HG03354 (cell line): Measurements from ENCODE around the gene MAPKBP1.

Experiments
- ATAC-seq: cut with Tn5 transposase; IDR thresholded peaks from one replicate; pipeline ENCODE4 v1.9.1; 2021; ENCODE audit warnings: mild to moderate bottlenecking; ENCODE audit not compliant: unreplicated experiment, poor library complexity, severe bottlenecking

The MAPKBP1 gene

DNA sequence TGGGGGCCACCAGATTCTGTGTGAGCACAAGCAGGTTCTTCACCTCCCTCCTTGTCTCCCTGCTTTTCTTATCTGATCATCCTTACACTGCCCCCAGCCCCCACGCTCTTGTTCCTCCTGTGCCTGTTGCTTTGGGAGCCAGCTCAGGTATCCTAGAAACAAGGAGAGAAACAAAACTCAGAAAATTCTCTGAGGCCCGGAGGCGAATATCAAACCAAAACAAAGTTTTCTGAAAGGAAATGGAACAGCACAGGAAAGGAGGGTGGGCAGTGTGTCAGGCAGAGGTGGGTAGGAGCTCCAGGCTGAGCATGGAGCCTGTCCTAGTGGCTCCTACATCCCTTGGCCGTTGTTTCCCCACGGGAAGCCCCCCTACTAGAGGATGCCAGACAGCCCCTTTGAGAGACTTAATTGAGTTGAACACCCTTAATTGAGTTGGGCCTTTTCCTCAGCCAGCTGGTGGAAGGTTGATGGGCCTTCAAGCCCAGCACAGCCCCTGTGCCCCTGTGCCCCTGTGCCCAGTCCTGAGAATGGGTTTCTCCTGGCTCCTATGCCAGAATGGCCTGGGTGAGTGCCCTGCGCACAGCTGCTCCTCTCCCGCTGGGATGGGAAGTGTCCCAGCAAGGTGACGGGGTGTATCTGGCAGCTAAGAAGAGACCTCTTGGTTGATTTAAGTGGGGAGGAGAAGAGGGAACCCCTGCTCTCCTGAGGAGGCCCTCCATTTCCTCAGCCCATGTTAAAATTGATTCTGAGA lies 30.8 kb downstream of the MAPKBP1 start:
- no peak for ATAC-seq

DNA sequence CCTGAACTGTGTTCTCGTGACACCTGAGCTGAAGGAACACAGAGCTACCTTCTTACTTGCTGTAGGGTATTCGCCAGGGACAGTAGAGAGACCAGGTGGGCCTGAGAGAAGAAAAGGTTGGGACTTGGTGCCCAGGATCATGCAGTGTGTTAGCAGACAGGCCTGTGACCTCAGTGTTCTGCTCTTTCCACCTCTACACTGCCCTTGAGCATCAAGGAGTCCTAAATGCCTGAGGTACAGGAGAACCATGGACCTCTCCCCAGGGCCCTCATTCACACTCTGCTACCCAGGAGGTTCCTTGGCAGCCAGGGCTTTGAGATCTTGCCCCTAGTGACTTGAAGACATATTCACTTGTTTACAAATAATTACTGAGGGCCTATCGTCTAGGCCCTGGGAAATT lies 31.4 kb downstream of the MAPKBP1 start:
- ATAC-seq, result no peak

GRCh38 chr15:41806291-41807181 lies 32.3 kb downstream of the MAPKBP1 start:
- ATAC-seq, result no peak

GRCh38 chr15:41809121-41809520 lies 34.8 kb downstream of the MAPKBP1 start:
- ATAC-seq, result no peak

DNA sequence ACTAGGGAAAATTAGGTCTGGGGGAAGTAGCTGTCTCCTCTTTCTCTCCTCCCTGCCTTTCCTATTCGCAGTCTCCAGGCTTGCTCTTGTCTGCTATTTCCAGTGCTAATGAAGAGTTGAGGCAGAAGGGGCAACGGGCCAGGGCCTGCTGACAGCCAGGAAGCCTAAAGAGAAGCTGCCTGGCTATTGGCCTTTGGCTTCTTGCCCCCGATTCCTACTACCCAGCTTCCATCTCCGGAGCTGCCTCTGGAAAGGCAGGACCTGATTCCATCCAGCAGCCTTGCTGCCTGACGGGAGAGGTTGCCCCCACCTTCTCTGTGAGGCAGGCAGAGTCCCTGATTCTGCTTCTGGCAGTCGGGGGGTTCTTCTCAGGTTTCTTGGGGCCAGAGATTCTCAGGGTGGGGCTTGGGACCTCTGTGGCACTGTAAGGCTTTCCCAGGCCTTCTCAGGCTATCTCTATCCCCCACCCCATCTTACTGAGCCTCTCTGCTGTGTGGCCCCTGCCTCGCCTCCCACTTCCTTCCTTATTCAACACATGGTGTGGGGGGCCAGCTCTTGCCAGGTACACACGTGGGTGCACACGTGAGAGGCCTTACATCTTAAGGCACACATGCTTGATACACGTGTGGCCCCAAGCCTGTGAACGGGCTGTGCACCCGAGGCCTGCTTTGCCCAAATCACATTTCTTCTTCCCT lies 35.4 kb downstream of the MAPKBP1 start:
- no peak for ATAC-seq

GRCh38 chr15:41810651-41811431 lies 36.6 kb downstream of the MAPKBP1 start:
- ATAC-seq, result no peak

DNA sequence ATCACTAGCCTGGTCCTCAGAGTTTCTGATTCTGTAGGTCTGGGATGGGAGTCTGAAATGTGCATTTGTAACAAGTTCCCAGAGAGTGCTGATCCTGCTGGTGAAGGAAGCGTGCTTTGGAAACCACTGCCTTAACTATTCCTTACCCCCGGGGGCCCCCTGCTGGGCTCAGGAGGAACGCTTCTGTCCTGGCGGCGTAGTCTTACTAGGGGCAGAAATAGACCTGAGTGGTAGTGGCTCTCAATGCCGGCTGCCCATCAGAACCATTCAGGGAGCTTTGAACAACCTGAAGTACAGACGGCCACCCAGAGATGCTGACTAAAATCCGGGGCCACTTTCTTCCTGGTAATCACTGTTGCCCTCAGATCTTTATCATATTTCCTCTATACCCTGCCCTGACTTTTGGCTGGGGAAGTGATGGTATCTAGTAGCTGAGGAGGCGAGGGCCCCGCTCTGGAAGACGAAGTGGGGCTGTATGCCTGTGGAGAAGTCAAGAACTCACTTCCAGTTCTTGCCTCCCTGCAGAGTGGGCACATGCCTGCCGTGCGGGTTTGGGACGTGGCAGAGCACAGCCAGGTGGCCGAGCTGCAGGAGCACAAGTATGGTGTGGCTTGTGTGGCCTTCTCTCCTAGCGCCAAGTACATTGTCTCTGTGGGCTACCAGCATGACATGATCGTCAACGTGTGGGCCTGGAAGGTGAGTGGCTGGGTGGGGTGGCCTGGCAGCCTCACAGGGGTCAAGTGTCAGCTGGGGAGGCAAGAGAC lies 37.3 kb downstream of the MAPKBP1 start:
- no peak for ATAC-seq

- ATAC-seq, result no peak
These were observed 38.6 kb downstream of the MAPKBP1 start for GRCh38 chr15:41812820-41813375.

GRCh38 chr15:41813426-41813825 lies 39.1 kb downstream of the MAPKBP1 start:
- ATAC-seq, result no peak

GRCh38 chr15:41814534-41814933 lies 40.2 kb downstream of the MAPKBP1 start:
- ATAC-seq, result no peak

- ATAC-seq, result no peak
These were observed 42.5 kb downstream of the MAPKBP1 start for GRCh38 chr15:41816788-41817187.

DNA sequence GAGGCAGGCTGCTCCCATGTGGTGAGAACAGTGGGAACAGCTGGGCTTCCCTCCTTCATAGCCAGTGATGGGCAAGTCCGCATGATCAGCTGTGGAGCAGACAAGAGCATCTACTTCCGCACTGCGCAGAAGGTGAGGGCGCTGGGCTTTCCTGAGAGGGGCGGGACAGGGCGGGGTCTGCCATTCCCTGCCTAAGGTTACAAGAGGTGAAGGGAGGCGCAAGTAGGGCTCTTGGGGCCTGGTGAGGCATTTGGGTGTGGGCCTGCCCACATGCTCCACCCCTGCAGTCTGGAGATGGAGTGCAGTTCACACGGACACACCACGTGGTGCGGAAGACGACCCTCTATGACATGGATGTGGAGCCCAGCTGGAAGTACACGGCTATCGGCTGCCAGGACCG lies 43.0 kb downstream of the MAPKBP1 start:
- ATAC-seq, result no peak

- ATAC-seq, result no peak
These were observed 43.5 kb downstream of the MAPKBP1 start for GRCh38 chr15:41817781-41818180.

DNA sequence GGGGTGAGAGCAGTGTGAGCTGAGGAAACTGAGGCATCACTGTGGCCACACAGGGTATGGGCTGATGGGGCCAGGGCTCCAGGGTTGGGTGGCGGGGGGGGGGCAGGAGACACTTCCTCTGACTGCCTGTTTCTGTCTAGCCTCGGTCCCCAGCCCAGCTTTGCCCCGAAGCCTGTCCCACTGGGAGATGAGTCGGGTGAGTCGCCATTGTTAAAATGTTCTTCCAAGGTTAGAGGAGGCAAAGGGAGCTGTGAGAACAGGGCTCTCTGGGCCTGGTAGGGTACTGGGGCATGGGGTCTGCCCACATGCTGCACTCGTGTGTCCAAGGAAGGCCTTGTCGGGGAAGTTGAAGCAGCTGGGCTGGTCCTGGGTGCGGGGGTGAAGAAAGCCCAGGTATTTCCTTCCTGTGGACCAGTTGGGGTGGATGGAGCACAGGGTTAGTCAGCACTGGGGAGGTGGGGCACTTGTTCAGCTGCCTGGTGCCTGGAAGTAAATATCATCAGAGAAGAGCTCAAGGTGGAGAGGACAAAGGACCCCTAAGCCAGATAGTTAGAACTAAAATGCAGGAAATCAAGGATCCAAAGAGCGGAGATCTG lies 45.3 kb downstream of the MAPKBP1 start:
- no peak for ATAC-seq

DNA sequence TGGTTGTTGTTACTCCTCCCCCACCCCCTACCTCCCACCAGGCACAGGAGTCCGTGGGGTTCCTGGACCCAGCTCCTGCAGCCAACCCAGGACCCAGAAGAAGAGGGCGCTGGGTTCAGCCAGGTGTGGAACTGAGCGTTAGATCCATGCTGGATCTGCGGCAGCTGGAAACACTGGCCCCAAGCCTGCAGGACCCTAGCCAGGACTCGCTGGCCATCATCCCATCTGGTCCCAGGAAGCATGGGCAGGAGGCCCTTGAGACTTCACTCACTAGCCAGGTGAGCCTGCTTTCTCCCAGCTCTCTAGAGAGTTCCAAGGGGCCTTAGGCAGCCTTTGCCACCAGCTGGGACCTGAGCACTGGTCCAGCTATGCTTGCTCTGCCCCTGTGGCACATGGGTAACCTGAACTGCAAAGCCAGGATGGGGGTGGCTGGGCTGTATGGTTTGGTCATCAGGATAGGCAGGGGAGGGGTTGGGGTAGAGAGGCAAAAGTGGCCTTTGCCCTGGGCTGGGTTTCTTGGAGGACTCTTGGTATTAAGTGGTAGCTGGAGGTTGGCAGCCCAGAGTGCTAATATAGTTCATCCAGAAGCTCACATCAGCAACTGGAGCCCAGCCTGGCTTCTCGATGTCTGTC lies 46.6 kb downstream of the MAPKBP1 start:
- no peak for ATAC-seq

- no peak for ATAC-seq
These were observed 47.5 kb downstream of the MAPKBP1 start for GRCh38 chr15:41821831-41822230.

GRCh38 chr15:41822471-41822870 lies 48.2 kb downstream of the MAPKBP1 start:
- no peak for ATAC-seq

GRCh38 chr15:41822957-41823356 lies 48.7 kb downstream of the MAPKBP1 start:
- no peak for ATAC-seq
